Osteocyte (in vitro differentiated cells): ENCODE measurements around the gene CD36. TPM values are rescaled to one million over a fixed set of nuclear protein-coding genes. Genes with fewer than 3 reads are reported as not detected.

Experiments used
- DNase-seq: peaks from one replicate; pipeline ENCODE4 v3.0.0; 2021; ENCODE audit warnings: mixed read lengths; ENCODE audit not compliant: unreplicated experiment; ENCODE audit errors: extremely low spot score
- H3K27ac Mint-ChIP-seq: one replicate; pipeline ENCODE4 v1.8.0; 2021; ENCODE audit warnings: mild to moderate bottlenecking, mixed read lengths; ENCODE audit not compliant: unreplicated experiment
- H3K27me3 Mint-ChIP-seq: one replicate; pipeline ENCODE4 v1.8.0; 2021; ENCODE audit warnings: mixed read lengths; ENCODE audit not compliant: unreplicated experiment
- H3K36me3 Mint-ChIP-seq: one replicate; pipeline ENCODE4 v1.8.0; 2021; ENCODE audit warnings: mixed read lengths; ENCODE audit not compliant: unreplicated experiment
- H3K4me1 Mint-ChIP-seq: one replicate; pipeline ENCODE4 v1.8.0; 2021; ENCODE audit warnings: mixed read lengths; ENCODE audit not compliant: unreplicated experiment
- H3K4me3 Mint-ChIP-seq: one replicate; pipeline ENCODE4 v1.8.0; 2021; ENCODE audit warnings: mild to moderate bottlenecking, moderate library complexity, mixed read lengths; ENCODE audit not compliant: unreplicated experiment
- H3K9me3 Mint-ChIP-seq: one replicate; pipeline ENCODE4 v1.8.0; 2021; ENCODE audit warnings: mixed read lengths; ENCODE audit not compliant: unreplicated experiment
- CTCF ChIP-seq: fragments of 200-600 bp; sonication (generic); IDR thresholded peaks from 2 replicates; pipeline ENCODE4 v1.5.0; 2021; ENCODE audit warnings: antibody characterized with exemption, mild to moderate bottlenecking, moderate library complexity
- total RNA-seq: library from RNA; stranded (reverse); gene quantifications from 2 replicates; pipeline ENCODE4 v1.2.1, GENCODE V29; 2021

The CD36 gene
- total RNA-seq, 1 donor from 2014 or later = 0.08 TPM

- TF ChIP-seq CTCF = no peak
- no peaks in the 10 kb centered on the region for H3K36me3 Mint-ChIP-seq
- DNase-seq = no peak
- no peak overlapping the region for H3K27ac Mint-ChIP-seq
- no peaks in the 10 kb centered on the region for H3K27me3 Mint-ChIP-seq
- no peak overlapping the region for H3K4me3 Mint-ChIP-seq
- no peaks in the 10 kb centered on the region for H3K4me1 Mint-ChIP-seq
- no peaks in the 10 kb centered on the region for H3K9me3 Mint-ChIP-seq
Measured at GRCh38 chr7:80647436-80647835, 9.0 kb downstream of the CD36 start.

- Mint-ChIP-seq H3K4me1 (no peaks in the 10 kb centered on the region), H3K27ac (no peak overlapping the region), H3K4me3 (no peak overlapping the region), H3K36me3 (no peaks in the 10 kb centered on the region), H3K27me3 (no peaks in the 10 kb centered on the region), H3K9me3 (no peaks in the 10 kb centered on the region)
- DNase-seq = no peak
- no peak for TF ChIP-seq CTCF
Measured at GRCh38 chr7:80648031-80648600, 9.7 kb downstream of the CD36 start.

- Mint-ChIP-seq H3K27me3 (no peaks in the 10 kb centered on the region), H3K9me3 (no peaks in the 10 kb centered on the region), H3K4me3 (no peak overlapping the region), H3K4me1 (no peaks in the 10 kb centered on the region), H3K27ac (no peak overlapping the region), H3K36me3 (no peaks in the 10 kb centered on the region)
- no peak for TF ChIP-seq CTCF
- DNase-seq = no peak
Measured at GRCh38 chr7:80649011-80649410, 10.6 kb downstream of the CD36 start.

GRCh38 chr7:80650030-80650429 is 11.6 kb downstream of the CD36 start:
- H3K27ac Mint-ChIP-seq = no peak overlapping the region
- H3K4me1 Mint-ChIP-seq = no peaks in the 10 kb centered on the region
- no peak for DNase-seq
- no peak for TF ChIP-seq CTCF
- H3K9me3 Mint-ChIP-seq = no peaks in the 10 kb centered on the region
- no peaks in the 10 kb centered on the region for H3K27me3 Mint-ChIP-seq
- no peak overlapping the region for H3K4me3 Mint-ChIP-seq
- H3K36me3 Mint-ChIP-seq = no peaks in the 10 kb centered on the region

- Mint-ChIP-seq H3K9me3 (no peaks in the 10 kb centered on the region), H3K4me1 (no peaks in the 10 kb centered on the region), H3K4me3 (no peak overlapping the region), H3K27me3 (no peaks in the 10 kb centered on the region), H3K27ac (no peak overlapping the region), H3K36me3 (no peaks in the 10 kb centered on the region)
- DNase-seq = no peak
- TF ChIP-seq CTCF = no peak
Measured at GRCh38 chr7:80651471-80651870, 13.0 kb downstream of the CD36 start.
